Liver (tissue), 9 donors: ENCODE data around the gene FEM1C. TPM values are rescaled to one million over a fixed set of nuclear protein-coding genes. Genes with fewer than 3 reads are reported as not detected.

Experiments used
- DNase-seq: peaks from one replicate; pipeline ENCODE4 v3.0.0-alpha.2; 2017; ENCODE audit warnings: low spot score
- H3K27ac ChIP-seq, 2 donors: one replicate each; pipeline ENCODE4 v1.7.0; 2013; ENCODE audit warnings: inconsistent platforms in 2 of 2, low read length in 2 of 2, control low read depth in 1 of 2, low read depth in 1 of 2, mild to moderate bottlenecking in 1 of 2
- H3K27me3 ChIP-seq, 4 donors: one replicate each; pipeline versions ENCODE4 v1.6.1 to v1.7.0; 2013; ENCODE audit warnings: low read length in 3 of 4, inconsistent platforms in 1 of 4, mild to moderate bottlenecking in 1 of 4, moderate library complexity in 1 of 4; ENCODE audit not compliant: control insufficient read depth in 4 of 4, insufficient read depth in 4 of 4
- H3K36me3 ChIP-seq, 4 donors: one replicate each; pipeline versions ENCODE4 v1.6.1 to v1.7.0; 2013; ENCODE audit warnings: low read length in 3 of 4, mild to moderate bottlenecking in 3 of 4, low read depth in 1 of 4, moderate library complexity in 1 of 4; ENCODE audit not compliant: control insufficient read depth in 4 of 4, insufficient read depth in 3 of 4
- H3K4me1 ChIP-seq, 4 donors: one replicate each; pipeline versions ENCODE4 v1.6.1 to v1.7.0; 2013; ENCODE audit warnings: low read length in 3 of 4, mild to moderate bottlenecking in 3 of 4, moderate library complexity in 1 of 4; ENCODE audit not compliant: control insufficient read depth in 4 of 4, insufficient read depth in 4 of 4
- H3K4me3 ChIP-seq, 3 donors: one replicate each; pipeline versions ENCODE4 v1.6.1 to v1.7.0; 2013; ENCODE audit warnings: low read length in 3 of 3, control low read depth in 1 of 3, low read depth in 1 of 3, mild to moderate bottlenecking in 1 of 3
- H3K9ac ChIP-seq, 2 donors: one replicate each; pipeline ENCODE4 v1.7.0; 2013; ENCODE audit warnings: low read length in 2 of 2, mild to moderate bottlenecking in 2 of 2, moderate library complexity in 2 of 2, control low read depth in 1 of 2, low read depth in 1 of 2
- H3K9me3 ChIP-seq, 4 donors: one replicate each; pipeline versions ENCODE4 v1.6.1 to v1.7.0; 2013; ENCODE audit warnings: low read length in 3 of 4; ENCODE audit not compliant: control insufficient read depth in 4 of 4
- CTCF ChIP-seq: fragments of 150-350 bp; IDR thresholded peaks from 2 replicates; pipeline ENCODE4 v1.5.1; 2017; ENCODE audit warnings: improper control_type of control experiment, low read depth, low read length; ENCODE audit not compliant: missing input control
- EGR1 ChIP-seq, 2 donors: IDR thresholded peaks; 2 replicates each; pipeline ENCODE4 v1.6.1; 2016 to 2018; ENCODE audit warnings: antibody characterized with exemption in 2 of 2, low read depth in 2 of 2
- FOXA1 ChIP-seq: IDR thresholded peaks from 2 replicates; pipeline ENCODE4 v1.6.1; 2016; ENCODE audit warnings: antibody characterized with exemption
- FOXA2 ChIP-seq: IDR thresholded peaks from 2 replicates; pipeline ENCODE4 v1.6.1; 2016; ENCODE audit warnings: antibody characterized with exemption
- GABPA ChIP-seq, 2 donors: IDR thresholded peaks in 1 of 2; conservative IDR thresholded peaks in 1 of 2; 2 replicates each; pipeline ENCODE4 v1.6.1; 2016; ENCODE audit warnings: antibody characterized with exemption in 2 of 2, mild to moderate bottlenecking in 1 of 2, moderate library complexity in 1 of 2
- HNF4A ChIP-seq, 2 donors: conservative IDR thresholded peaks; 2 replicates each; pipeline ENCODE4 v1.6.1; 2016; ENCODE audit warnings: antibody characterized with exemption in 2 of 2, mild to moderate bottlenecking in 2 of 2
- HNF4G ChIP-seq: IDR thresholded peaks from 2 replicates; pipeline ENCODE4 v1.6.1; 2016; ENCODE audit warnings: antibody characterized with exemption
- JUND ChIP-seq, 2 donors: IDR thresholded peaks; 2 replicates each; pipeline ENCODE4 v1.6.1; 2016; ENCODE audit warnings: antibody characterized with exemption in 2 of 2
- MAX ChIP-seq: IDR thresholded peaks from 2 replicates; pipeline ENCODE4 v1.6.1; 2016; ENCODE audit warnings: antibody characterized with exemption
- NR2F2 ChIP-seq: IDR thresholded peaks from 2 replicates; pipeline ENCODE4 v1.6.1; 2016; ENCODE audit warnings: antibody characterized with exemption
- RAD21 ChIP-seq, 2 donors: IDR thresholded peaks; 2 replicates each; pipeline ENCODE4 v1.6.1; 2016; ENCODE audit warnings: antibody characterized with exemption in 2 of 2, mild to moderate bottlenecking in 2 of 2
- RXRA ChIP-seq, 2 donors: IDR thresholded peaks; 2 replicates each; pipeline ENCODE4 v1.6.1; 2017 to 2018; ENCODE audit warnings: antibody characterized with exemption in 2 of 2, mild to moderate bottlenecking in 1 of 2
- SP1 ChIP-seq: IDR thresholded peaks from 2 replicates; pipeline ENCODE4 v1.6.1; 2018; ENCODE audit warnings: antibody characterized with exemption, mild to moderate bottlenecking
- TAF1 ChIP-seq: conservative IDR thresholded peaks from 2 replicates; pipeline ENCODE4 v1.6.1; 2016; ENCODE audit warnings: antibody characterized with exemption, mild to moderate bottlenecking
- YY1 ChIP-seq: IDR thresholded peaks from 2 replicates; pipeline ENCODE4 v1.6.1; 2016; ENCODE audit warnings: antibody characterized with exemption, mild to moderate bottlenecking
- WGBS: extraction: QIAGEN DNeasy Blood & Tissue Kit; methylation state at CpG from one replicate; pipeline ENCODE4 v1.1.7; 2013; 5-methylcytosine and 5-hydroxymethylcytosine counted together
- polyA plus RNA-seq, 2 donors: library from polyadenylated mRNA; stranded (reverse) in 1 of 2; unstranded in 1 of 2; fragments of 200-250 nt in 1 of 2; fragments of >200 nt in 1 of 2; fragmentation: Nextera tagmentation in 1 of 2; extraction: Ambion mirVana in 1 of 2; gene quantifications; one replicate each; pipeline versions ENCODE4 v1.2.1 to v1.2.3, GENCODE V29; 2013 to 2015
- total RNA-seq, 2 donors: library from RNA; depleted of rRNA; stranded (reverse); fragments of >200 nt; gene quantifications; one replicate each; pipeline ENCODE4 v1.2.3, GENCODE V29; 2014
- TF ChIP-seq, protein P1 (sequence below): IDR thresholded peaks from 2 replicates; pipeline ENCODE4 v1.6.1; 2016; ENCODE audit warnings: antibody characterized with exemption
- TF ChIP-seq, protein P2 (sequence below): IDR thresholded peaks from 2 replicates; pipeline ENCODE4 v1.6.1; 2016; ENCODE audit warnings: antibody characterized with exemption, mild to moderate bottlenecking
- TF ChIP-seq, protein P3 (sequence below): IDR thresholded peaks from 2 replicates; pipeline ENCODE4 v1.6.1; 2016; ENCODE audit warnings: antibody characterized with exemption
- donor health status: healthy.
- donor health status: healthy.
- donor health status: healthy.
- donor health status: healthy.
- donor health status: healthy.

The FEM1C gene
- total and polyA plus RNA-seq, 4 donors: 3.4 to 14.3 (median 8.8) TPM

DNA sequence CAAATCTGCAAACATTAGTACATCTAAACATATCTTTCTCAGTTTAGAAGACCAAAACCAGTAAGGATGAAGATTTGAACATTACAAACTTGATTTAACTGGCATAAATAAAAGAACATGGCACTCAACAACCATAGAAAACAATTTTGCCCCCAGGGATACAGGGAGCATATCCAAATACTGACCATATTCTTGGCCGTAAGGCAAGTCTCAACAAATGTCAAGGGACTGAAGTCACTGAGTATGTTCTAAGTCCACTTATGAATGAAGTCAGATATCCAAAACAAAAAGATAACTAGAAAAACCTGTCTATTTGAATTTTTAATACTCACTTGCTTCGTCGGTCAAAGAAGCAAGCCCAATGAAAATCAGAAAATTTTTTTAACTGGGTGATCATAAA is 14.1 kb downstream of the FEM1C start:
- peaks cover 0 to 11% (median 3%) of the 10 kb centered on the region in 4 donors for H3K4me1 ChIP-seq
- no peaks in the 10 kb centered on the region for H3K9me3 ChIP-seq
- no peak overlapping the region for H3K9ac ChIP-seq
- TF ChIP-seq, protein P1, sequence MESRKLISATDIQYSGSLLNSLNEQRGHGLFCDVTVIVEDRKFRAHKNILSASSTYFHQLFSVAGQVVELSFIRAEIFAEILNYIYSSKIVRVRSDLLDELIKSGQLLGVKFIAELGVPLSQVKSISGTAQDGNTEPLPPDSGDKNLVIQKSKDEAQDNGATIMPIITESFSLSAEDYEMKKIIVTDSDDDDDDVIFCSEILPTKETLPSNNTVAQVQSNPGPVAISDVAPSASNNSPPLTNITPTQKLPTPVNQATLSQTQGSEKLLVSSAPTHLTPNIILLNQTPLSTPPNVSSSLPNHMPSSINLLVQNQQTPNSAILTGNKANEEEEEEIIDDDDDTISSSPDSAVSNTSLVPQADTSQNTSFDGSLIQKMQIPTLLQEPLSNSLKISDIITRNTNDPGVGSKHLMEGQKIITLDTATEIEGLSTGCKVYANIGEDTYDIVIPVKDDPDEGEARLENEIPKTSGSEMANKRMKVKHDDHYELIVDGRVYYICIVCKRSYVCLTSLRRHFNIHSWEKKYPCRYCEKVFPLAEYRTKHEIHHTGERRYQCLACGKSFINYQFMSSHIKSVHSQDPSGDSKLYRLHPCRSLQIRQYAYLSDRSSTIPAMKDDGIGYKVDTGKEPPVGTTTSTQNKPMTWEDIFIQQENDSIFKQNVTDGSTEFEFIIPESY: no peak
- TF ChIP-seq TAF1: no peak
- TF ChIP-seq MAX: no peak
- TF ChIP-seq RXRA (IDR thresholded peaks at IDR 0.05): no peak
- no peak for TF ChIP-seq HNF4G
- no peak for TF ChIP-seq NR2F2
- TF ChIP-seq EGR1 (IDR thresholded peaks at IDR 0.05; ENCODE audit: low read depth in 2 of 2): no peak
- TF ChIP-seq, protein P2, sequence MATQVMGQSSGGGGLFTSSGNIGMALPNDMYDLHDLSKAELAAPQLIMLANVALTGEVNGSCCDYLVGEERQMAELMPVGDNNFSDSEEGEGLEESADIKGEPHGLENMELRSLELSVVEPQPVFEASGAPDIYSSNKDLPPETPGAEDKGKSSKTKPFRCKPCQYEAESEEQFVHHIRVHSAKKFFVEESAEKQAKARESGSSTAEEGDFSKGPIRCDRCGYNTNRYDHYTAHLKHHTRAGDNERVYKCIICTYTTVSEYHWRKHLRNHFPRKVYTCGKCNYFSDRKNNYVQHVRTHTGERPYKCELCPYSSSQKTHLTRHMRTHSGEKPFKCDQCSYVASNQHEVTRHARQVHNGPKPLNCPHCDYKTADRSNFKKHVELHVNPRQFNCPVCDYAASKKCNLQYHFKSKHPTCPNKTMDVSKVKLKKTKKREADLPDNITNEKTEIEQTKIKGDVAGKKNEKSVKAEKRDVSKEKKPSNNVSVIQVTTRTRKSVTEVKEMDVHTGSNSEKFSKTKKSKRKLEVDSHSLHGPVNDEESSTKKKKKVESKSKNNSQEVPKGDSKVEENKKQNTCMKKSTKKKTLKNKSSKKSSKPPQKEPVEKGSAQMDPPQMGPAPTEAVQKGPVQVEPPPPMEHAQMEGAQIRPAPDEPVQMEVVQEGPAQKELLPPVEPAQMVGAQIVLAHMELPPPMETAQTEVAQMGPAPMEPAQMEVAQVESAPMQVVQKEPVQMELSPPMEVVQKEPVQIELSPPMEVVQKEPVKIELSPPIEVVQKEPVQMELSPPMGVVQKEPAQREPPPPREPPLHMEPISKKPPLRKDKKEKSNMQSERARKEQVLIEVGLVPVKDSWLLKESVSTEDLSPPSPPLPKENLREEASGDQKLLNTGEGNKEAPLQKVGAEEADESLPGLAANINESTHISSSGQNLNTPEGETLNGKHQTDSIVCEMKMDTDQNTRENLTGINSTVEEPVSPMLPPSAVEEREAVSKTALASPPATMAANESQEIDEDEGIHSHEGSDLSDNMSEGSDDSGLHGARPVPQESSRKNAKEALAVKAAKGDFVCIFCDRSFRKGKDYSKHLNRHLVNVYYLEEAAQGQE: no peak
- TF ChIP-seq, protein P3, sequence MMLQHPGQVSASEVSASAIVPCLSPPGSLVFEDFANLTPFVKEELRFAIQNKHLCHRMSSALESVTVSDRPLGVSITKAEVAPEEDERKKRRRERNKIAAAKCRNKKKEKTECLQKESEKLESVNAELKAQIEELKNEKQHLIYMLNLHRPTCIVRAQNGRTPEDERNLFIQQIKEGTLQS: no peak
- TF ChIP-seq JUND (IDR thresholded peaks at IDR 0.05): no peak
- no peak for TF ChIP-seq SP1
- TF ChIP-seq YY1: no peak
- no peak for TF ChIP-seq HNF4A (conservative IDR thresholded peaks at IDR 0.05)
- H3K27me3 ChIP-seq: no peaks in the 10 kb centered on the region
- H3K4me3 ChIP-seq: no peak overlapping the region
- WGBS: 82% methylated on average over 3 of the region's 3 CpGs
- no peak for DNase-seq
- peaks cover 0 to 7% (median 2%) of the 10 kb centered on the region in 4 donors for H3K36me3 ChIP-seq
- H3K27ac ChIP-seq: no peak overlapping the region

DNA sequence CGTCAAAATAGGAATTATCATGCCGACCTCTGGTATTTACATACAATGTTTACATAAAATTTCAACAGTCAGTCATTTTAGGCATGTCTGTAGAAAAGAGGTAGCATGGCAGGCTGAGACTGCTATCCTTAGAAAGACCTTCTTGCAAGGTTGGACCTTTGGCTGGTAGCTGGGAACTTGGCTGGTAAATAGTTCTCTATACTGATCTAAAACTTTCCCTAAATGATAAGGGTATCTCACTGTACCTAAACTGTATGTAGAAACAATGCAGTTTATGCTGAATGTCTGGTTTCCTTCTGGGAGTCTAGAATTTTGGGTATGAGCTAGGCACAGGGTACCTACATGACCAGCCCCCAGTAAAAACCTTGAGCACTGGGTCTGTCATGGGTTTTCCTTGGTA is 18.0 kb downstream of the FEM1C start:
- H3K9me3 ChIP-seq: no peaks in the 10 kb centered on the region
- H3K36me3 ChIP-seq: peaks cover 1 to 20% (median 15%) of the 10 kb centered on the region in 4 donors
- no peak overlapping the region for H3K4me3 ChIP-seq
- DNase-seq: no peak
- 32% methylated on average over 2 of the region's 2 CpGs for WGBS
- H3K4me1 ChIP-seq: peaks cover 0 to 10% (median 4%) of the 10 kb centered on the region in 4 donors
- H3K27me3 ChIP-seq: no peaks in the 10 kb centered on the region
- no peak overlapping the region for H3K27ac ChIP-seq
- H3K9ac ChIP-seq: no peak overlapping the region
- no peak for TF ChIP-seq RXRA (IDR thresholded peaks at IDR 0.05)
- TF ChIP-seq YY1: no peak
- TF ChIP-seq GABPA (IDR thresholded peaks at IDR 0.05 in 1 of 2, conservative IDR thresholded peaks at IDR 0.05 in 1 of 2): no peak
- TF ChIP-seq HNF4A (conservative IDR thresholded peaks at IDR 0.05): no peak
- TF ChIP-seq NR2F2: no peak
- TF ChIP-seq EGR1 (IDR thresholded peaks at IDR 0.05; ENCODE audit: low read depth in 2 of 2): no peak
- no peak for TF ChIP-seq FOXA2
- TF ChIP-seq, protein P3: no peak
- TF ChIP-seq FOXA1: no peak
- TF ChIP-seq, protein P1: no peak
- no peak for TF ChIP-seq RAD21 (IDR thresholded peaks at IDR 0.05)
- no peak for TF ChIP-seq SP1
- TF ChIP-seq HNF4G: no peak
- TF ChIP-seq TAF1: no peak
- no peak for TF ChIP-seq JUND (IDR thresholded peaks at IDR 0.05)
- TF ChIP-seq MAX: no peak
- no peak for TF ChIP-seq CTCF
